ENCODE results near the gene MGA. TPM values are rescaled to one million over a fixed set of nuclear protein-coding genes. Genes with fewer than 3 reads are reported as not detected.

Gene MGA
- total and polyA plus RNA-seq, 2 experiments from 2014 or later: 23.2 to 48.8 TPM

- H3K4me3 ChIP-seq: no peak overlapping the region
- TF ChIP-seq, protein P1, sequence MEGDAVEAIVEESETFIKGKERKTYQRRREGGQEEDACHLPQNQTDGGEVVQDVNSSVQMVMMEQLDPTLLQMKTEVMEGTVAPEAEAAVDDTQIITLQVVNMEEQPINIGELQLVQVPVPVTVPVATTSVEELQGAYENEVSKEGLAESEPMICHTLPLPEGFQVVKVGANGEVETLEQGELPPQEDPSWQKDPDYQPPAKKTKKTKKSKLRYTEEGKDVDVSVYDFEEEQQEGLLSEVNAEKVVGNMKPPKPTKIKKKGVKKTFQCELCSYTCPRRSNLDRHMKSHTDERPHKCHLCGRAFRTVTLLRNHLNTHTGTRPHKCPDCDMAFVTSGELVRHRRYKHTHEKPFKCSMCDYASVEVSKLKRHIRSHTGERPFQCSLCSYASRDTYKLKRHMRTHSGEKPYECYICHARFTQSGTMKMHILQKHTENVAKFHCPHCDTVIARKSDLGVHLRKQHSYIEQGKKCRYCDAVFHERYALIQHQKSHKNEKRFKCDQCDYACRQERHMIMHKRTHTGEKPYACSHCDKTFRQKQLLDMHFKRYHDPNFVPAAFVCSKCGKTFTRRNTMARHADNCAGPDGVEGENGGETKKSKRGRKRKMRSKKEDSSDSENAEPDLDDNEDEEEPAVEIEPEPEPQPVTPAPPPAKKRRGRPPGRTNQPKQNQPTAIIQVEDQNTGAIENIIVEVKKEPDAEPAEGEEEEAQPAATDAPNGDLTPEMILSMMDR (IDR thresholded peaks at IDR 0.05; ENCODE audit: low read depth, low read length): no peak
- no peaks in the 10 kb centered on the region for H3K27me3 ChIP-seq
- peaks cover 69% of the 10 kb centered on the region for H3K4me1 ChIP-seq (ENCODE audit: low read depth)
- H3K9me3 ChIP-seq (ENCODE audit: low read depth): no peaks in the 10 kb centered on the region
- peak overlapping the region; percentile 95 for H3K27ac ChIP-seq
- no peaks in the 10 kb centered on the region for H3K36me3 ChIP-seq
- DNase-seq (ENCODE audit: low read depth in 1 of 2, low spot score in 1 of 2): no peak
Observed at GRCh38 chr15:41789662-41790061, 129.5 kb downstream of the MGA start.

DNA sequence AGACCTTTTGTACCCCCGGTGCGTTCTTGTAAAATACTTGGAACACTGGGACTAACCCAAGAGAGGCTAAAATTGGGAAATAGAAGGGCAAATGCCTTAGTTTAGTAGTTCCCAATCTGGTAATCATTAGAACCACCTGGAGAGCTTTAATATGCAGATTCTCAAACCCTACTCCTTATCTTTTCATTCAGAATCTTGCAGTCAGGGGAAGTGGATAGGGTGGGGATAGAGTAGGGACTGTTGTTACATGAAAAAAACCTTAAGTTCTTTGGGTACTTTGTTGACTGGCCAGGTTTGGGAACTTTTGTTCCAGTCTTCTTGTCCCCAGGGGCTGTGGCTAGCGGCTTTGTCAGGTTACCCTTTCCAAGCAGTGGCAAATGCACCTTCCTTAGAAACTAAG is 130.0 kb downstream of the MGA start:
- Histone ChIP-seq H3K36me3 (no peaks in the 10 kb centered on the region), H3K4me1 (ENCODE audit: low read depth) (peaks cover 69% of the 10 kb centered on the region), H3K9me3 (ENCODE audit: low read depth) (no peaks in the 10 kb centered on the region), H3K4me3 (no peak overlapping the region), H3K27me3 (no peaks in the 10 kb centered on the region), H3K27ac (peak overlapping the region; percentile 95)
- TF ChIP-seq, protein P1 (IDR thresholded peaks at IDR 0.05; ENCODE audit: low read depth, low read length): no peak
- DNase-seq (ENCODE audit: low read depth in 1 of 2, low spot score in 1 of 2): no peak

DNA sequence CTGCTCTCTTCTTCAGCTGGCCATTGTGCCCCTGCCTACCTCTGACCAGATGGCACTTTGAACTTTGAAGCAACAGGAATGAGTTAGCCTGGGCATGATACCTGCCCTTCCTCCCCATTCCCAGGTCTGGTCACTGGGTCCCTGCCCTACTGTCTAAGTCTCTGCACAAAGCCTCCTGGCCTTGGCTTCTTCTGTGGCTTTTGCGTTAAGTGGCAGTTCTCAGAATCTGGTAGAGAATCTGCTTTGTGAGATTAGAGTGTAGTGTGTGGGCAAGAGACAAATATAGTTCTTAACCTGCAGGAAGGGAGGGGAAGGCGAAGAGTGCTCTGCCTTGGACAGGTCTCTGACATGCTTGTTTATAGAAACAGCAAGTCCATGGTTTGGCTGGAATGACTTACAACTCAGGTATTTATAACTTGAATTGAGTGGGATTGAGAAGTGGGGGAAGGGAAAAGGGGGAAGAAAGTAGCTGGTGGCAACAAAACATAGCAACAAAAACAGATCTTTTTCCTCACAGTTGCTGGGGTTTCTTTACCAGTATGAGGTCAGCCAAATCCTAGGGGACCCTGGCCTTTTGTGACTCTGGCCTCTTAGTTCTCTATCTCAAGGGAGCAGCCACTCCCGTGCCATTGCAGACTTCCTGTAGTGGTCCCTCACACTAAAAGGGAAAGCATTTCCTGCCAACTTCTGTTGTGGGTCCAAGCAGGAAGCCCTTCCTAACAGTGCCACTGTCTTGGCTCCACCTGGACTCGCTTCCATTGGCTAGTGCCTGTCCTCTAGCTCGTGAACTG is 130.7 kb downstream of the MGA start:
- Histone ChIP-seq H3K27me3 (no peaks in the 10 kb centered on the region), H3K36me3 (no peaks in the 10 kb centered on the region), H3K4me3 (no peak overlapping the region), H3K27ac (peak overlapping the region; percentile 95), H3K9me3 (ENCODE audit: low read depth) (no peaks in the 10 kb centered on the region), H3K4me1 (ENCODE audit: low read depth) (peaks cover 72% of the 10 kb centered on the region)
- DNase-seq (ENCODE audit: low read depth in 1 of 2, low spot score in 1 of 2): peak; percentile 49 to 63
- TF ChIP-seq, protein P1 (IDR thresholded peaks at IDR 0.05; ENCODE audit: low read depth, low read length): no peak

GRCh38 chr15:41791547-41791937 is 131.3 kb downstream of the MGA start:
- Histone ChIP-seq H3K27ac (peak overlapping the region; percentile 95), H3K9me3 (ENCODE audit: low read depth) (no peaks in the 10 kb centered on the region), H3K4me1 (ENCODE audit: low read depth) (peaks cover 78% of the 10 kb centered on the region), H3K4me3 (no peak overlapping the region), H3K27me3 (no peaks in the 10 kb centered on the region), H3K36me3 (no peaks in the 10 kb centered on the region)
- no peak for DNase-seq (ENCODE audit: low read depth in 1 of 2, low spot score in 1 of 2)
- TF ChIP-seq, protein P1 (IDR thresholded peaks at IDR 0.05; ENCODE audit: low read depth, low read length): no peak

- Histone ChIP-seq H3K36me3 (no peaks in the 10 kb centered on the region), H3K27ac (peak overlapping the region; percentile 95), H3K27me3 (no peaks in the 10 kb centered on the region), H3K9me3 (ENCODE audit: low read depth) (no peaks in the 10 kb centered on the region), H3K4me1 (ENCODE audit: low read depth) (peaks cover 83% of the 10 kb centered on the region), H3K4me3 (no peak overlapping the region)
- TF ChIP-seq, protein P1 (IDR thresholded peaks at IDR 0.05; ENCODE audit: low read depth, low read length): no peak
- DNase-seq (ENCODE audit: low read depth in 1 of 2, low spot score in 1 of 2): no peak
Observed at GRCh38 chr15:41792000-41792637, 131.9 kb downstream of the MGA start.

All from cardiac muscle cell (in vitro differentiated cells and primary cell).